ENCODE data around the gene GRIP2.

GRIP2 gene

GRCh38 chr3:14539742-14540491 is at the start of gene GRIP2:
Gene GRIP2 (minus strand): TSS chr3:14540342. CDS start chr3:14540308, 34 bp downstream.
- DNase-seq: no peak

DNA sequence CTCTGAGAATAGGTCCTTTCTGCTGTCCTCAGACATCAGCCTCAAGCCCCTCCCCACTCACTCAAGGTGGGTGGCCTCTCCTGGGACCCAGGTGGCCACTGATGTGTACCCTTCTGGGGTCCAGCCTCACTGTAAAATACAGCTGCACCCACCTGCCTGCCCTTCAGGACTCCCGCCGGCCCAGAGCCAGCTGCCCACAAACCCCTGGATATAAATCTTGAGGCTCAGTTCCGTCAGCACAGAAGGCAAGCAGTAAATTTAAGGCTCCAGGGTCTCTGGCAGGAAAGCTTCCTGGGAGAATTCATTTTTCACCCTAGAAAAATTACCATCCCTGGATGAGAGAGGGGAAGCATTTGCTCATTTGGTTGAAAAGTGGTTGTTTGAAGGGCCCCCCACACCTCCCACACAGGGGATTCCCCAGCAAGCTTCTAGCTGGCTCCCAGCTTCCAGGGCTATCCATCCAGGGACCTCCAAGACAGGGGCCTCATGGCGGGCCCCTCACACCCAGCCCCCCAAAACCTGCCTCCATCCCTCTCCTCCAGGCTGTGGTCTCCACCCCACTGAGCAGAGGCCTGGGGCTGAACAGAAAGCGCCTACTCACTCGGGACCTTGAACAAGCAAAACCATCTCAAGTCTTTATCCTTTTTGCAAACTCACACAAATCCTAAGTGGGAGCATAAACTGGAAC is 48.4 kb upstream of the GRIP2 start:
- no peak for DNase-seq

DNA sequence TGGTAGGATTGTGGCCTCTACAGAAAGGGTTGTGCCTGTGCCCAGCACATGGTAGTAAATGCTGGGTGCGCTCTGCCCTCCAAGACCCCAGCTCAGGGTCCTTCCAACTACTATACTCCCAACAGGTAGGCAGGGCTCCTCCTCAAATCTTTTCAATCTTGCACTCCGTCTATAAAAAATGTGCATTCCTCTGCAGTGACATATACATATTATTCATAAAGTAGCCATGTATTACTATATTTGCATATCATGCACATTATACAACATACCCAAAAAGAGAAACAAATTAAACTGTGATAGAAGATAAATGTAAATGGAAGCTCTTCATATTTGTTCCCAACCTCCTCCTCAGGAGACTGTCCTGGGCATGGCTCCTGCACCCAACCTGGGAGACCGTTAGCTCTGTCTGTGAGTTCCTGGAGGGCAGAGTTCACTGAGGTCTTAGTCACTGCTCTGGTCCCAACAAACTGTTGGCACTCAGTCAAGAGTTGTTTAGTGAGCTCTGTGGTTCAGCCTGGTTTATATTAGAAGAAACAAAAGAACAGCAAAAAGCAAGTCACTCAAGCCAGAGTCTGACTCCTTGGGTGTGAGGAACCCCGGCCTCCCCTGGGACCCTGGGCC is 47.7 kb upstream of the GRIP2 start:
- DNase-seq: no peak

DNA sequence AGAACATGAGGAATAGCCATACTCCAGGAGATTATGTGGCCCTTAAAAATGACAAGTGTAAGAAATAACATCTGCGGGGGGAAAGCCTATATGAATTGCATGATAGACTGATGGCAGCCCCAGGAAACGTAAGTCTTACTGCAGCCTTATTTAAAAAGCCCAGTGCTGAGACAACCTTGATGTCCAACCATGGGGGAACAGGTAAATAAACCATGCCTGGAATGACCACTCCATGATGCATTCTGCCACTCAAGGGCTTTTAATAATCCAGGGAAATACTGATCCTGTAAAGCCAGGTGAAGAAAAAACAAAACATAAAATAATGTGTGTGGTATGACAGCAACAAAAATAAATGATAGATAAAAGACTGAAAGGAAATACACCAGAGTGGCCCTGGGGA is 46.5 kb upstream of the GRIP2 start:
- no peak for DNase-seq

DNA sequence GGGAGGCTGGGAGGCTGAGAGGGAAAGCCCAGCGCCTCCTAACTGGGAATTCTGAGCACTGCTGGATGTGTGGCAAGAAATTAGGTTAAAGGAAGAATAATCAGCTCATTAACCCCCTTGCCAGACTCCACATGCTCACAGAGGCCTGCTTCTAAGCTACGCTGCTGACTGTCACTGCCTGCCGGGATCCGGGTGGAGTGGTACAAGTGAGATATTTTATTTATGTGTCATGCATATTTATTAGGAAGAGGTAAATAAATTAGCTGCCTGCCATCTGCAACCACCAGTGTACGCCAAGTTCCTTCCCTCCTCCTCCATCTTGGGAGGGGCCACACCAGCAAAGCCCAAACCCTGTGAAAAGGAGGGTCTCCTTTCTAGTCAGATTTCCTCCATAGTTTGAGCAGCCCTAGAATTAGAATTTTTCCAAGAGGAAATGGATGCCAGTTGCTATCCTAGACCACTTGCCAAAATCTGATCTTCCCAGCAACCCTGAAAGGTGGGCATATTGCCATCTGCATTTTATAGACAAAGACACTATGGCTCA is 43.5 kb upstream of the GRIP2 start:
- no peak for DNase-seq

DNA sequence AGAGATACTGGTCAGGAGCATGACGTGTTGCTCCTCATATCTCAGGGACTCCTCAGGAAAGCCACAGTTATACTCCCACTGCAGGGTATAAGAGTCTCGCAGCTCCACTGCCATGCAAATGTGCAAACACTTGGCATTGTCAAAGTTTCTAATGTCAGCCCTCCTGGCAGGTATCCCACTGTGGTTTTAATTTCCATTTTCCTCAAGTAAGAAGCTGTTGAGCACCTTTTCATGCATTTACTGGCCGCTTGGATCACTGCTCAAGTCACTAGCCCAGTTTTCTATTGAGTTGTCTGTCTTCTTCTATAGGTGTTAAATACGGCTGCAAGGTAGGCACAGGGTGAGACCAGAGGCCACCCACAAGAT is 41.9 kb upstream of the GRIP2 start:
- no peak for DNase-seq

DNA sequence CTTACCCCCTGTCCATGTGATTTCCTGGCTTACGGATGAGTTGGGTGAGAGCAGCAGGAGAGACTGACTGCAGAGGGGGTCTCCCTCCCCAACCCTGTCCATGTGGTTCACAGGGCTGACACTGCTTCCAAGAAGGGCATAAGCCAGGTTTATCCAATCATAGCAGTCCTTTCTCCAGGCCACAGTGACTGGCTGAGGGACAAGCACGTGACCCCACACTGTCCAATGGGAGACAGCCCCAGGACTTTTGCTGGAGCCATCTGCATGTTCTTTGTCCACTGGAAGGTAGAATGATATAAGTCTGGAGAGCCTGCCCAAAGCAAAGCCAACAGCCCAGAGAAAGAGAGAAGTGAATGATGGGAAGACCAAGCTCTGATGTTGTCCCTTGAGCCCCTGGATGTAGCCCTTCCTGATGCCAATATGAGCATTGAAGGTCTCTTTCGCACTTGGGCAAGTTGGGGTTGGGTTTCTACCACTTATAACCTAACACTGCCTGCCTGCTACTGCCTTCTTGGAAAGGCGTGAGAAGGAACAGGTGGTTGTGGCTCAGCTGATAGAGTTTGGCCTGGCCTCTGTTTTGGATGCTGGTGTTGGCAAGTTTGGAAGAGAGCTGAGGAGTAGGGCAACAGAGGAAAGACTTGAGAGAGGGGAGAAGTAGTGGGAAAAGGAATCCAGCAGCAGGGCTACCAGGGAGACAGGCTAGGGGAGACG is 41.3 kb upstream of the GRIP2 start:
- no peak for DNase-seq

GRCh38 chr3:14577897-14578296 is 37.8 kb upstream of the GRIP2 start:
- no peak for DNase-seq

DNA sequence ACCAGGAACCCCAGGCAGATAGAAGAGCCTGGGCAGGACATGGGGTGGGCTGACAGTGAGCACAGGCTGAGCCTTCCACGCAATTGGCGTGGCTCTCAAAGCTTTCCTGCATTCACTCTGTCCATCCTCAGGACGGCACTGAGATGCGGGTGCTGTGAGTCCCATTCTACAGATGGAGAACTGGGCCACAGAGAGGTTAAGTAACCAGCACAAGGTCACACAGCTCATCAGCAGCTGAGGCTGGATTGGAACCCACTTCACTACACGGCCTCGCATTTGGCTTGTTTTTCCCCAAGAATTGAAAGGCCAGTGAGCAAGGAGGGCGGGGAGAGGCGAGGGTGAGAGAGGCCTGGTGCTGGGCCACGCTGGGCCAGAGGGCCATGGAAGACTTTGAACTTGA is 36.0 kb upstream of the GRIP2 start:
- DNase-seq: no peak

GRCh38 chr3:14574183-14574582 is 34.0 kb upstream of the GRIP2 start:
- no peak for DNase-seq

DNA sequence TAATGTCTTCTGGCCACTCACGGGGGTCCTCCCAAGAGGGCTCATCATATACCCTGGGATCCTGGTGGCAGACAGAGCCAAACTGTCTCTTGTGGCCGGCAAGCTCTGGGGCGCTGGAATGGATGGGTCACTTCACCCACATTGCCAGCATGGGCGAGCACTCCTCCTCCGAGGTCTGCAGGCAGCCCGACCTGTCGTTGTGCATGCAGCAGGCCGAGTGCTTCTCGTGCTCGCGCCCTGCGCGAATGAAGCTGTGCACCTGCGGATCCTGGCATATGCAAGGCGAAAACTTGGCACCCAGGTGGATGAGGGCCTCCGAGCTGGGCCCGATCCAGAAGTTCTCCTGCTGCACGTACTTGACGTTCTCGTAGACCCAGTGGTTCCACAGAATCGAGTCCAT is 33.6 kb upstream of the GRIP2 start:
- no peak for DNase-seq

GRCh38 chr3:14570864-14571263 is 30.7 kb upstream of the GRIP2 start:
- peak in 1 of 2 experiments; percentile 26 for DNase-seq

DNA sequence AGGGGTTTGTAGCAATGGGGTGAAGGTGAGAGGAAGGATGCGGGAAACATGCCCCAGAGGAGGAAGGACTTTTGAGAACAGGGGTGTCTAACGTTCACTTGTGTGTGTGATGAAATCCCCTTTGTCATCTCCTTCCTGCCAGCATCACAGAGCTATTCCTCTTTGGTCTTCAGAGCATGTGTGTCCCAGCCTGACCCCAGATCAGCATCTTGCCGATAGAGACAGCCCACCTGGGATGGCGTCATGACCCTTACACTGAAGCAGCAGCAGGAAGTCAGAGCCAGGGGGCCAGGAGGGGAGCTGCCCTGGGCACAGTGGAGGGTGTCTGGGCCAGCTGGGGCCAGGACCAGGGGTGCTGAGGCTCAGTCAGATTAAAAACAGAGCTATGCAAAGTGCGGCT is 29.9 kb upstream of the GRIP2 start:
- DNase-seq: peak; percentile 95 to 96

DNA sequence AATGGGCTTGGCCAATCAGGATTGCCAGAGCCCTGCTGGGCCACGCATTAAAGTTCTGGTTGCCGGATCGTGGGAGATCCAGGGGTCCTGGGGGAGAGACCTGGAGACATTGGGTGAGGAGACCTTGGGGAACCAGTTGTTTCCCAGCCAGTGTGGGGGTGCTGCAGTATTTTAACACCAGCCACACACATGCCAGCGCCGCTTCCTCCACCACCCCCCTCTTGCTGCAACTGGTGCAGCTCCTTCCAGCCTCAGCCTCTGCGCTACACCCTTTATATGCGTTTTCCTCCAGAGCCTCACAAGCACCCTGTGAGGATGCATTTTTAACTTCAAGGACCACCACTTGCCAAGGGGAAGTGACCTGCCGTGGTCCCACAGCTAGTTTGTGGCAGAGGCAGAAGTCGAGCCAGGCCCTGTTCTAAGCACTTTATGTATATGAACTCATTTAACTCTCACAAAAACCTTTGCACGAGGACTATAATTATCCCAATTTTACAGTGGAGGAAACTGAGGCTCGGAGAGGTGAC is 29.4 kb upstream of the GRIP2 start:
- peak; percentile 49 to 53 for DNase-seq

DNA sequence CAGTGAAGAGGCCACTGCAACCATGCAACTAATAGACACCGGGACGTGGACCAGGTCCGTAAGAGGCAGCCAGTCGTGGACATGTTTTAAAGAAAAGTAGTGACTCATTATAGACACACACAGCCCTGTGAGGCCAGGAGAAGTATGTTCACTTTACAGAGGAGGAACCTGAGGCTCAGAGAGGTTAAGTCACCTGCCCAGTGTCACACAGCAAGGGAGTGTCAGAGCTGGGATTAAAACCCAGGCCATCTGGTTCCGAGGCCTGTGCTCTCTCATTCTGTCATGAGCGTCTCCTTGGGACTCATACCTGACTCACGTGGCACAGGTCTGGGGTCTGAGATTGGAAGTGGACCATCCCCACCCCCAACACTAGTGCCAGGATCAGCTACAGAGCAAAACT is 28.1 kb upstream of the GRIP2 start:
- DNase-seq: no peak

DNA sequence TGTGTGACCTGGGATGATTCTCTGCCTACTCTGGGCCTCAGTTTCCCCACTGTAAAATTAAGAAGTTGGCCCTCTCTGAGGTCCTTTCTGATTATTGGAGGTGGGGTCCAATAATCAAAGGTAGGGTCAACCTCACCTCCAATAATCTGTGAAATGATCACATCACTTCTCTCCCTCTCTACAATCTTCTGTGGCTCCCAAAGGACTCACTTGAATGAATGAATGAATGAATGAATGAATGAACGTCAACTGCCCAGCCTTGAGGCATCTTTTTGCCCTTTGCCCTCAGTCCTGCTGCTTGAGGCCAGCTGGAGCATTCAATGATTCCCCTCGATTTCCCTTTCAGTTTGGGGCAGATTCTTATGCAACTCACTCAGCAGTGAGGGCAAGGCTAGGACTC is 26.7 kb upstream of the GRIP2 start:
- no peak for DNase-seq

DNA sequence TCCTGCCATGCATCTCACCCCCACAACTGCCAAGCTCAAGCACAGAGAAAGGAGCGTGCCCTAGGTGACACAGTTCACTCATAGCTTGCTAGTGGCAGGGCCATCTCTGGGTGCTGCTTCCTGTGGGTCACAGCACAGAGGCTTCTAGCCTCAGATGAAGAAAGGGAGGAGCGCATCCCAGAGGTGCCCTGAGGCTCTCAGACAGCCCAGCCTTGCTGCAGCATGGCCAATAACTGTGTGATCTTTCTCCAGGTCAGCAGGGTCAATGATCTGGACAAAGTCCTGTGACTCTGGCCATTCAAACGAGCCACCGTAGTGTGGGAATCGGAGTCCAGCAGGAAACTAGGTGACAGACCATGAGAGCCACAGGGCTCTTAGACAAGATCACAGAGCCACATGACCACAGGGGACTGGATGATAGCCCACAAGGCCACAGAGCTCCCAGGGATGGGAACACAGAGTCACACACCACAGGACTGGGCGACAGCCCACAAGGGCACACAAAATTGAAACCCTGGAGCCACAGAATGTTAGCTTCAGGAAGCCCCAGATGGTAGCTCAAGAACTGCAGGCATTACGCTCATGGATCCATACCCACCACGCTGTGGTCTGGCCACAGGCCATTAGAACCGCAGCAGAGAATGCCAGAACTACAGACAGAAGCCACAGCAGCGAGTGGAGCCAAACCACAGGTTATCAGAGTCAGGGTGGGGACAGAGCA is 25.9 kb upstream of the GRIP2 start:
- peak; percentile 72 to 73 for DNase-seq

GRCh38 chr3:14564741-14565140 is 24.6 kb upstream of the GRIP2 start:
- no peak for DNase-seq

- DNase-seq: no peak
Observed at GRCh38 chr3:14563946-14564539, 23.9 kb upstream of the GRIP2 start.

- DNase-seq: no peak
Observed at GRCh38 chr3:14562121-14562890, 22.2 kb upstream of the GRIP2 start.

Measured in AML-193 (cell line).